B cell (primary cell): ENCODE results near the gene WNT9A. TPM values are rescaled to one million over a fixed set of nuclear protein-coding genes. Genes with fewer than 3 reads are reported as not detected.

Experiments
- ATAC-seq: fragments of 200-7000 bp; cut with Tn5 transposase; one replicate; pipeline ENCODE4 v1.10.0; 2021; ENCODE audit warnings: low read depth, mild to moderate bottlenecking, moderate number of reproducible peaks, moderate library complexity
- CTCF ChIA-PET: fragments of 350-600 bp; sonication (Branson Sonifier 250); formaldehyde crosslinking; loops from one replicate; lab custom pipeline; 2021; ENCODE audit warnings: antibody characterized with exemption, inconsistent platforms; lab: Charles Lee
- POLR2A ChIA-PET: fragments of 350-600 bp; sonication (Branson Sonifier 250); formaldehyde crosslinking; loops from one replicate; lab custom pipeline; 2021; ENCODE audit warnings: antibody characterized with exemption; lab: Charles Lee
- DNase-seq: peaks from one replicate; pipeline ENCODE4 v3.0.0; 2013
- H2AFZ ChIP-seq: 2 replicates; pipeline ENCODE4 v1.6.1; 2012; ENCODE audit warnings: mild to moderate bottlenecking, low read depth, low read length; ENCODE audit not compliant: insufficient read depth, poor library complexity, severe bottlenecking
- H3K27ac ChIP-seq, 2 donors: 1 replicate in 1 of 2; 2 replicates in 1 of 2; pipeline ENCODE4 v1.5.1; 2012 to 2013; ENCODE audit warnings: low read length in 2 of 2, mild to moderate bottlenecking in 2 of 2, moderate library complexity in 1 of 2
- H3K27me3 ChIP-seq, 4 experiments: fragments of 200-600 bp in 1 of 4; sonication (generic) in 1 of 4; replicated peaks in 1 of 4; 1 replicate in 2 of 4; 2 replicates in 2 of 4; pipeline versions ENCODE4 v1.6.1 to v1.7.0; 2013 to 2016; ENCODE audit warnings: low read length in 3 of 4, mild to moderate bottlenecking in 2 of 4, mixed read lengths in 1 of 4, moderate library complexity in 1 of 4; ENCODE audit not compliant: insufficient read depth in 4 of 4, control insufficient read depth in 3 of 4; ENCODE audit errors: control extremely low read depth in 1 of 4
- H3K36me3 ChIP-seq, 2 experiments: replicated peaks in 1 of 2; 1 replicate in 1 of 2; 2 replicates in 1 of 2; pipeline versions ENCODE4 v1.6.1 to v1.7.1; 2013; ENCODE audit warnings: low read length in 1 of 2; ENCODE audit not compliant: insufficient read depth in 2 of 2, control insufficient read depth in 1 of 2; ENCODE audit errors: control extremely low read depth in 1 of 2, extremely low read depth in 1 of 2
- H3K4me1 ChIP-seq, 2 donors: fragments of 200-600 bp in 1 of 2; sonication (generic) in 1 of 2; 1 replicate in 1 of 2; 2 replicates in 1 of 2; pipeline versions ENCODE4 v1.5.1 to v1.6.1; 2013 to 2017; ENCODE audit warnings: low read length in 2 of 2; ENCODE audit not compliant: control insufficient read depth in 2 of 2, insufficient read depth in 2 of 2
- H3K4me2 ChIP-seq: replicated peaks from 2 replicates; pipeline ENCODE3; 2012; ENCODE audit warnings: mild to moderate bottlenecking, low read depth, low read length; ENCODE audit not compliant: poor library complexity, severe bottlenecking
- H3K4me3 ChIP-seq, 5 experiments: fragments of 200-600 bp in 1 of 5; sonication (generic) in 1 of 5; 1 replicate in 3 of 5; 2 replicates in 2 of 5; pipeline versions ENCODE4 v1.5.1 to v1.7.0; 2011 to 2016; ENCODE audit warnings: low read length in 4 of 5, mild to moderate bottlenecking in 4 of 5, low read depth in 2 of 5, control low read depth in 1 of 5, moderate library complexity in 1 of 5; ENCODE audit not compliant: insufficient read depth in 1 of 5; ENCODE audit errors: control extremely low read depth in 1 of 5, extremely low read depth in 1 of 5
- H3K79me2 ChIP-seq: fragments of 200-600 bp; sonication (generic); one replicate; pipeline ENCODE4 v1.6.0; 2016; ENCODE audit warnings: low read length; ENCODE audit not compliant: control insufficient read depth, insufficient read depth
- H3K9ac ChIP-seq: fragments of 200-600 bp; sonication (generic); 2 replicates; pipeline ENCODE4 v1.6.1; 2017; ENCODE audit warnings: mild to moderate bottlenecking, low read length, moderate library complexity
- H3K9me3 ChIP-seq, 3 donors: one replicate each; pipeline versions ENCODE4 v1.6.1 to v1.7.1; 2013; ENCODE audit warnings: low read length in 2 of 3; ENCODE audit not compliant: control insufficient read depth in 2 of 3, insufficient read depth in 1 of 3; ENCODE audit errors: control extremely low read depth in 1 of 3
- H4K20me1 ChIP-seq: 2 replicates; pipeline ENCODE4 v1.6.0; 2012; ENCODE audit warnings: mild to moderate bottlenecking, low read length; ENCODE audit not compliant: insufficient read depth, control insufficient read depth, poor library complexity, severe bottlenecking
- H3K27ac Mint-ChIP-seq: one replicate; pipeline ENCODE4 v1.8.0; 2021; ENCODE audit warnings: mixed read lengths
- H3K27me3 Mint-ChIP-seq: one replicate; pipeline ENCODE4 v1.8.0; 2021; ENCODE audit warnings: mixed read lengths
- H3K4me1 Mint-ChIP-seq: one replicate; pipeline ENCODE4 v1.8.0; 2021; ENCODE audit warnings: mixed read lengths
- H3K4me3 Mint-ChIP-seq: one replicate; pipeline ENCODE4 v1.8.0; 2021; ENCODE audit warnings: mixed read lengths
- H3K9me3 Mint-ChIP-seq: one replicate; pipeline ENCODE4 v1.8.0; 2022; ENCODE audit warnings: mixed read lengths; ENCODE audit not compliant: insufficient read depth
- CTCF ChIP-seq: fragments of 200-600 bp; IDR thresholded peaks from one replicate; pipeline ENCODE4 v1.8.0; 2022; ENCODE audit warnings: antibody characterized with exemption, mild to moderate bottlenecking
- EZH2 ChIP-seq: IDR thresholded peaks from 2 replicates; pipeline ENCODE4 v1.6.1; 2012; ENCODE audit warnings: borderline replicate concordance, low read depth, mild to moderate bottlenecking, moderate library complexity, low read length; ENCODE audit not compliant: insufficient read depth, poor library complexity, severe bottlenecking
- WGBS: methylation state at CpG from one replicate; pipeline ENCODE4 v1.1.5; 2013; ENCODE audit warnings: missing lambda C conversion rate; ENCODE audit not compliant: insufficient coverage; 5-methylcytosine and 5-hydroxymethylcytosine counted together
- intact Hi-C: fragments of 100-400 bp; cut with micrococcal nuclease; formaldehyde crosslinking; loops from one replicate; pipeline ENCODE4 v1.10.0; 2022
- polyA plus RNA-seq: library from polyadenylated mRNA; depleted of rRNA; stranded (reverse); fragments of >200 nt; gene quantifications from 2 replicates; pipeline ENCODE4 v1.2.3, GENCODE V29; 2012
- total RNA-seq, 2 donors: library from RNA; stranded (reverse); fragments of 120-200 nt in 1 of 2; gene quantifications; 1 replicate in 1 of 2; 2 replicates in 1 of 2; pipeline versions ENCODE4 v1.2.3 to v1.2.4, GENCODE V29; 2013 to 2022

Gene WNT9A
- total and polyA plus RNA-seq, 2 donors (not counting 1 experiment from before 2014, with no cell fraction given) = 0.04 TPM; not detected in 1

DNA sequence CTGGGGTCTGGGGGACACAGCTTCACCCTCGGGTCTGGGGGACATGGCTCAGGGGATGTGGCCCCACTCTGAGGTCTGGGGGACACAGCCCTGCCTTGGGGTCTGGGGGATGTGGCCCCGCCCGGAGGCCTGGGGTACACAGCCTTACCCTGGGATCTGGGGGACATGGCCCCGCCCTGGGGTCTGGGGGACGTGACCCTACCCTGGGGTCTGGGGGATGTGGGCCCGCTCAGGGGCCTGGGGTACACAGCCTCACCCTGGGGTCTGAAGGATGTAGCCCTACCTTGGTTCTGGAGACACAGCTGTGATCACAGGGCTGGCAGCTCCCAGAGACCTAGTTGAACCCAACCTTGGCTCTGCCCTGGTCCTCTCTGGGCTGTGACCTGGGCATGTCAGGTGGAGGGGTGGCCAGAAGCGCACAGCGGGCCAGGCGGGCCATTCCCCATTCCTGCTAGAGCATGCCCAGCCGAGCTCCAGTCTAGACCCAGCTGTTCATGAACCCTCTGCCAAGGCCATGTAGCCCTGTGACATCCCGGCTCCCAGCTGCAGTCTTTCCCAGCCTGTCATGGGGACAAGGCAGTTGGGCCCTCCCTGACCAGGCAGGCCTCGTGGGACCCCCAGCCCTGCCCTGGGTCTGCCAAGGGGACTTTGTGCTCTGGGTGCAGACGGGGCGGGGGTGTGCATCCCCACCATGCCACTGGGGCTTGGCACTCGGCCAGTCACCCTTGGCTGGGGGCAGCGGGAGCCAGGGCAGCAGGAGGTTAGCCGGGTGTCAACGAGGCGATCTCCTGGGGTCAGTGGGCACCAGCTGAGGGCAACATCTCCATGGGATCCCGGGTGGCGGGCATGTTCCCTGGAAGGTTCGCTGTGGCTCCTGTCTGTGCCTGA is 43.9 kb downstream of the WNT9A start:
- H3K9ac ChIP-seq = no peak overlapping the region
- H3K9me3 ChIP-seq = no peaks in the 10 kb centered on the region
- no peaks in the 10 kb centered on the region for H3K79me2 ChIP-seq
- no peaks in the 10 kb centered on the region for H3K4me1 ChIP-seq
- TF ChIP-seq EZH2 = no peak
- TF ChIP-seq CTCF = no peak
- no peak overlapping the region for H3K4me2 ChIP-seq
- H4K20me1 ChIP-seq = no peaks in the 10 kb centered on the region
- H3K4me3 ChIP-seq = no peak overlapping the region
- Mint-ChIP-seq H3K27me3 (peaks cover 2% of the 10 kb centered on the region), H3K4me3 (no peak overlapping the region), H3K27ac (no peak overlapping the region), H3K4me1 (no peaks in the 10 kb centered on the region), H3K9me3 (no peaks in the 10 kb centered on the region)
- H2AFZ ChIP-seq = no peak overlapping the region
- CTCF ChIA-PET = no interaction called here
- H3K36me3 ChIP-seq = no peaks in the 10 kb centered on the region
- ATAC-seq (no peak), DNase-seq (no peak)
- WGBS = 90% methylated on average over 22 of the region's 22 CpGs
- H3K27ac ChIP-seq = no peak overlapping the region
- intact Hi-C loops = no loop called here
- POLR2A ChIA-PET = no interaction called here
- H3K27me3 ChIP-seq = peaks cover 0 to 2% (median 0%) of the 10 kb centered on the region in 4 experiments

GRCh38 chr1:227903061-227903521 is 44.6 kb downstream of the WNT9A start:
- Histone ChIP-seq H3K79me2 (no peaks in the 10 kb centered on the region), H3K4me3 (no peak overlapping the region), H3K27me3 (no peaks in the 10 kb centered on the region), H3K4me2 (no peak overlapping the region), H2AFZ (no peak overlapping the region), H3K27ac (no peak overlapping the region), H3K9me3 (no peaks in the 10 kb centered on the region), H3K9ac (no peak overlapping the region), H3K4me1 (no peaks in the 10 kb centered on the region), H3K36me3 (no peaks in the 10 kb centered on the region), H4K20me1 (no peaks in the 10 kb centered on the region)
- H3K4me3 Mint-ChIP-seq = no peak overlapping the region
- ATAC-seq (no peak), DNase-seq (no peak)
- CTCF ChIA-PET = no interaction called here
- H3K27me3 Mint-ChIP-seq = no peaks in the 10 kb centered on the region
- H3K27ac Mint-ChIP-seq = no peak overlapping the region
- WGBS = 82% methylated on average over 5 of the region's 9 CpGs
- TF ChIP-seq CTCF (no peak), EZH2 (no peak)
- no peaks in the 10 kb centered on the region for H3K4me1 Mint-ChIP-seq
- intact Hi-C loops = no loop called here
- H3K9me3 Mint-ChIP-seq = no peaks in the 10 kb centered on the region
- POLR2A ChIA-PET = no interaction called here
